Fibroblast of peridontal ligament (primary cell): ENCODE data around the gene RFTN2.

Experiments
- DNase-seq: peaks from one replicate; pipeline ENCODE4 v3.0.0-alpha.2; 2010; ENCODE audit errors: extremely low read depth

The RFTN2 gene

GRCh38 chr2:197548582-197548981, 126.8 kb downstream of the RFTN2 start:
- DNase-seq: no peak

- DNase-seq: no peak
Measured at GRCh38 chr2:197547163-197547900, 128.1 kb downstream of the RFTN2 start.

GRCh38 chr2:197543206-197543605, 132.2 kb downstream of the RFTN2 start:
- no peak for DNase-seq

- DNase-seq: no peak
Measured at GRCh38 chr2:197539734-197540133, 135.7 kb downstream of the RFTN2 start.

- DNase-seq: peak; percentile 16
Measured at GRCh38 chr2:197538412-197538811, 137.0 kb downstream of the RFTN2 start.
